NCI-H2081 (cell line): ENCODE measurements around the gene SH3BP4.

ENCODE experiments used
- DNase-seq, 2 experiments: peaks; one replicate each; lab custom pipeline; 2025; lab: John Stamatoyannopoulos, UW

The SH3BP4 gene

GRCh38 chr2:234951664-234952269, at the start of gene SH3BP4:
SH3BP4 (plus strand) TSS chr2:234952017; CDS start chr2:235035003, 82,986 bp downstream.
- DNase-seq: peak; percentile 82

DNA sequence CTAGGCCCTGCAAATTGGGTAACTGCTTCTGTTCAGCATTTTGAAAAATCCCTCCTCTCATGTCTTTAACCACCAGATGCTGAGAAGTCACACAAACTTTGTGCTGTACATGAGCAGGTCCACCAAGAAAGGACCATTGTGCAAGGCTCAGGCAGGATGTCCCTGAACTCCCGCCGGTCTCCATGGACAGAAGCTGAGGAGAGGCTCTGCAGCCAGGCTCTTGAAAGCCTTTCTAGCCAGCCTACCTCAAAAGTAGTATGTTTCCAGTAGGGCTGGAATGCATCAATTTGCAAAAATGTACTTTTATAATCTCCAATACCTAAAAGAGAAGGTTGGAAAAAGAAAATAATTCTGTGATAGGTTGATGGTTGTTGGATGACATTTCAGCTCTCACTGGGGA, 47.0 kb upstream of the SH3BP4 start:
- DNase-seq: no peak

DNA sequence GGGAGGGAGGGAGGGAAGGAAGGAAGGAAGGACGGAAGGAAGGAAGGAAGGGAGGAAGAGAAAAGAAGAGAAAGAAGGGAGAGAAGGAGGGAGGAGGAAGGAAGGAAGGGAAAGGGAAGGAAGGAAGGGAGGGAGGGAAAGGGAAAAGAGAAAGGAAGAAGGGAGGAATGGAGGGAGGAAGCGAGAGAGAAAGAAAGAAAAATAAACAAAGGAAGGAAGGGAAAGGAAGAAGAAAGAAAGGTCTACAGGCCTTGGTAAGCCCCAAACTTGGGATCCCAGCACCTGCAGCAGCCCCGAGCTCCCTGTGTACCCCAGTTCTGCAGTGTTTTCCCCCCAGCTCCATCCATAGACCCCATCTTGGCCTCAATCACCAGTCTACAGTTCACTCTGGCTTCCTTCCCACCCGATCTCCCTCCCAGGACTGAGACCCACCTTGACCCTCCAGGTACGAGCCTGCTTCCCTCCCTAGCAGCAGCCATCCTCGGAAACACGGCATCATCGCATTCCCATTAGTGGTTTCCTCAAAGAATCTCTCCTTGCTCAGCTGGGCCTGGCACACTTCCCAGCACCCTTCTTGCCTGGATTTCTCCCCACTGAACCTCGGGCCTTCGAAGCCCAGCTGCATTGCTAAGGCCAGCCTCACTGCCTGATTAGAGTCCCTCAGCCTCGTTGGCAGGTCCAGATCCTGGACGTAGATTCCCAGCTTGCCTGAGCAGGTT, 46.1 kb upstream of the SH3BP4 start:
- no peak for DNase-seq

DNA sequence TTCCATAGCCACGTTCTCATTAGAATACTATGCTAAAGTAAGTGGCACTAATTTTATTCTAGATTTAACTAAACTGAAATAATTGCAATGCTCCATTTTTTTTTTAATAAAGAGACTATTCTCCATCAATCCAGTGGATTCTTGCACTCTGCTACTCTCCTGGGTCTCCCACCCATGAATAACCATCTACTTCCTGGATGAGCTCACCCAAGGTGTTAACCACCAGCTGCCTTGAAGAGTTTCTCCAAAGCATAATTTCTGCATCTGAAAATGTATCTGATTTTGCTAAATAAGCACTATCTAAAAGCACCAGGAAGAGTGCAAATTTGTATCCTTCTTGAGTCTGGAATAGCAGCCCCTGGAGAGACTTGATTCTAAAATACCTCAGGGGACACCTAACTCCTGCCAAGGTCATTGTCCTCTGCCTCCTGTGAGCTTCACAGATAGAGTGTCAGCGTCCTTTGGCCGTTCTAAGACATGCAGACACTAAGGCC, 41.6 kb upstream of the SH3BP4 start:
- no peak for DNase-seq

GRCh38 chr2:234911271-234911670, 40.5 kb upstream of the SH3BP4 start:
- no peak for DNase-seq

DNA sequence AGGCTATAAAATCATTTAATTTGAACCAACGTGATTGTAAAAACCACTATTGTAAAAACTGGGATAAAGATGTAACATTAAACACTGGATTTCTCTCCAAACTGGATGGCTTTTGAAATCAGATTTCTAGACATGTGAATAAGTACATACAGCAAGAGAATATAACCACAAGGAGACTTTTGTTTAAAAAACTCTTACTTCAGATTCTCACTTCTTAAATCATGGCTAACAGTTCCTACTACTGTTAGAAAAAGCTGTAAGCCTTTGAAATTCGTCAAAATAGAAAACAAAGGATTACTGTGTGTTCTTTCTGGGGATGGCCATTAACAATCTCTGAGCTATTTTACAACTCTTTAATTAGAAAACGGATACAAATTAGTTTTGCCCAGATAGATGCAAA, 39.4 kb upstream of the SH3BP4 start:
- DNase-seq: no peak

- DNase-seq: peak in 1 of 2 experiments; percentile 47
These were observed 38.6 kb upstream of the SH3BP4 start for GRCh38 chr2:234913208-234913626.

DNA sequence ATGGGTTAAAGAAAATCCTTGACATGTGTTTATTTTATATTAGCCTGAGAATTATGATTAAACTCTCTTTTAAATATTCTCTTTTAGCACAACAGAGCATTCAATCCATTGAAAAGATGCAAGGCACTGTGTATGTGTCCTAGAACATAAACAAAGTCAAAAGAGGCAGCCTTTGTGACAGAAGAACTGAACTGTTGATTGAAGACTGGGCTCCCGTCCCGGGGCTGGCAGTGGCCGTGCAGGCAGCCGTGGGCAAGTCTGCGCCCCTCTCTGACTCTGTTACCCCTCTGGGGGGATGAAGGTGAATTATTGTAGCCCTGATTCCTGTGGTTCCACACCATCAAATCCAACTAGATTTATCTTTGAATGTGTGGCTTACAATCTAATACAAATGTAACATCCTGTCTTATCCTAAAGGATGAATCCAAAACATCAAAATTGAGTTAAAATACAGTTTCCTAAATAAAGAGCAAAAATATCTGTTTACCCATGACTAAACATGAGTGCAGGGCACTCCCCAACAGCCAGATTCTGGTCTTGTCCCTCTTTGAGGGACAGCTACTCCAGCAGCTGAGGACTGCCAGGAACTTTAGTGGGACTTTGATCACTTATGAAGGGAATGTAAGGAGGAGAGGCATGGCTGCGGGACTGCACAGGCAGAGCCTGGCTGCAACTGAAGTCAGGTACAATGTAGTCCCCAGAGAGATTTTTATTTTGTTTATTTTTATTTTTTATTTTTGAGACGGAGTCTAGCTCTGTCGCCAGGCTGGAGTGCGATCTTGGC, 37.3 kb upstream of the SH3BP4 start:
- no peak for DNase-seq

DNA sequence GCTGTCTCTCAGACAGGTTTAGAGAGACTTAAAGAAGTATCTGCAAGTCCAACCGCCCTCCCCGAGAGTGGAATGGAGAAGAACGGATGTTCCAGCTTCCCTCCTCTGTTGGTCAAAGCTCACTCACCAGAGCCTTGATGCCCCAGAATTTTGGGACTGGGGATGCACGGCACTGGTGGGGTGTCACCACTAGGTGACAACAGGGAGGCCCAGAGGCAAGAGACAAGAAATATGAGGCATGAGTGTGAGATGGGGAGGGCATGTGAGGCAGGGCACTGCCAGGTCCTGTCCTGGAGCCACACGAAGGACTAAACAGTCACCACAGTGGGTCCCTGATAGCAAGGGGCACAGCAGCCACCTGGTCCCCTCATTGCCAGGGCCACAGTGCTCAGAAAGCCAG, 35.1 kb upstream of the SH3BP4 start:
- no peak for DNase-seq

DNA sequence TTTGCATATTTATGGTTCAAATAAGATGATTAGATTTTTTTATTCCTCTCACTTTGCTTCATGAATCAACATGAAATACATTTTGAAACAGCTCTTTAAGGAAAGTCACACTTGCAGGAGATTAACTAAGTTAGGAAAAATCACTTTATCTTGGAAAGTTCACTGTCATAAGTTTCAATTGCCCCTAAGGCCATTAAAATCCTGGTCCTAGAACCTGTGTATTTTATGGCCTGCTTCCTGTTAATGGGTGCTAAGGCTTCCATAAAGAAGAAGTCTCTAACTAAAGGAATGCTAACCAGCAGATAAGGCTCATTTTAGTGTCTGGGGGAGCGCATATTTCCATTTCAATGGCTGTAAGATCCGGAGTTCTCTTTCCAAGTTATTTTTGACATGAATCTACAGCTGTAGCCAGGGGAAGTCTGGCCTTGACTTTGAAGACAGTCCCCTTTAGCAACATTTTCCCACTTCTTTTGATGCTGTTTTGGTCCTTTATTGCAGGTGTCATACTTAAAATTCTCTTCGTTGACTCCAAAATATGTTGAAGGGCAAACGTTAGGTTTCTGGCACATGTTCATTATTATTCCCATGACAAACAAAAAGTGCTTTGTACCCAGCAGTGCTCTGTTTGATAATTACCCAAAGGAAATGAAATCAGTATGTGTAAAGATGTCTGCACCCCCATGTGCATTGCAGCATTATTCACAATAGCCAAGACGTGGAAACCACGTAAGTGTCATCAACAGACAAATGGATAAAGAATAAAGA, 34.4 kb upstream of the SH3BP4 start:
- DNase-seq: no peak

GRCh38 chr2:234919711-234920110, 32.1 kb upstream of the SH3BP4 start:
- no peak for DNase-seq

GRCh38 chr2:234920836-234921235, 31.0 kb upstream of the SH3BP4 start:
- no peak for DNase-seq

- DNase-seq: no peak
These were observed 22.8 kb upstream of the SH3BP4 start for GRCh38 chr2:234929002-234929401.

GRCh38 chr2:234930397-234930796, 21.4 kb upstream of the SH3BP4 start:
- no peak for DNase-seq

GRCh38 chr2:234931371-234931770, 20.4 kb upstream of the SH3BP4 start:
- DNase-seq: no peak

GRCh38 chr2:234932591-234933168, 19.1 kb upstream of the SH3BP4 start:
- peak in 1 of 2 experiments; percentile 29 for DNase-seq

GRCh38 chr2:234935311-234935710, 16.5 kb upstream of the SH3BP4 start:
- no peak for DNase-seq

GRCh38 chr2:234939576-234939975, 12.2 kb upstream of the SH3BP4 start:
- no peak for DNase-seq

GRCh38 chr2:234939996-234940395, 11.8 kb upstream of the SH3BP4 start:
- DNase-seq: no peak

GRCh38 chr2:234940527-234940926, 11.3 kb upstream of the SH3BP4 start:
- DNase-seq: no peak

GRCh38 chr2:234945339-234945873, 6.4 kb upstream of the SH3BP4 start:
- no peak for DNase-seq
